ENCODE data around the gene PPFIA4.
"Not testable (repeated sequence)": the region's sequence is repeated elsewhere in the genome, so short reads cannot be mapped to it uniquely, and the experiment has no call there.

Gene PPFIA4

GRCh38 chr1:203017692-203018091, 8.6 kb upstream of the PPFIA4 start:
- DNase-seq (ENCODE audit: low spot score), result no peak

- DNase-seq (ENCODE audit: low spot score), result not testable (repeated sequence)
Observed at GRCh38 chr1:203022855-203023254, 3.4 kb upstream of the PPFIA4 start.

GRCh38 chr1:203025686-203026030, 633 bp upstream of the PPFIA4 start:
- no peak for DNase-seq (ENCODE audit: low spot score)

- no peak for DNase-seq (ENCODE audit: low spot score)
Observed at GRCh38 chr1:203026666-203027663, 674 bp downstream of the PPFIA4 start.

GRCh38 chr1:203028067-203028783, 1.9 kb downstream of the PPFIA4 start:
- no peak for DNase-seq (ENCODE audit: low spot score)

GRCh38 chr1:203028784-203029553, 2.7 kb downstream of the PPFIA4 start:
- no peak for DNase-seq (ENCODE audit: low spot score)

GRCh38 chr1:203031467-203031866, 5.2 kb downstream of the PPFIA4 start:
- DNase-seq (ENCODE audit: low spot score), result peak; percentile 12

- no peak for DNase-seq (ENCODE audit: low spot score)
Observed at GRCh38 chr1:203033287-203033686, 7.0 kb downstream of the PPFIA4 start.

- DNase-seq (ENCODE audit: low spot score), result no peak
Observed at GRCh38 chr1:203033917-203034316, 7.6 kb downstream of the PPFIA4 start.

GRCh38 chr1:203034422-203035110, 8.3 kb downstream of the PPFIA4 start:
- DNase-seq (ENCODE audit: low spot score), result peak; percentile 1

- no peak for DNase-seq (ENCODE audit: low spot score)
Observed at GRCh38 chr1:203035111-203036000, 9.1 kb downstream of the PPFIA4 start.

GRCh38 chr1:203036135-203036534, 9.8 kb downstream of the PPFIA4 start:
- no peak for DNase-seq (ENCODE audit: low spot score)

GRCh38 chr1:203036537-203036936, 10.2 kb downstream of the PPFIA4 start:
- DNase-seq (ENCODE audit: low spot score), result no peak

GRCh38 chr1:203037509-203038190, 11.4 kb downstream of the PPFIA4 start:
- DNase-seq (ENCODE audit: low spot score), result no peak

- peak; percentile 84 for DNase-seq (ENCODE audit: low spot score)
Observed at GRCh38 chr1:203038217-203038741, 12.0 kb downstream of the PPFIA4 start.

GRCh38 chr1:203038891-203039608, 12.8 kb downstream of the PPFIA4 start:
- DNase-seq (ENCODE audit: low spot score), result peak; percentile 80

GRCh38 chr1:203039609-203040512, 13.6 kb downstream of the PPFIA4 start:
- DNase-seq (ENCODE audit: low spot score), result no peak

All from AG08396 (cell line).